CD4-positive, alpha-beta T cell (primary cell): Measurements from ENCODE around the gene PLXDC2. TPM values are rescaled to one million over a fixed set of nuclear protein-coding genes. Genes with fewer than 3 reads are reported as not detected.

ENCODE experiments used
- ATAC-seq: fragments of 200-7000 bp; cut with Tn5 transposase; one replicate; pipeline ENCODE4 v1.10.0; 2022; ENCODE audit warnings: mild to moderate bottlenecking; ENCODE audit not compliant: poor library complexity
- CTCF ChIA-PET: fragments of 350-600 bp; sonication (Branson Sonifier 250); formaldehyde crosslinking; loops from one replicate; lab custom pipeline; 2021; ENCODE audit warnings: antibody characterized with exemption, inconsistent platforms; lab: Charles Lee
- POLR2A ChIA-PET: fragments of 350-600 bp; sonication (Branson Sonifier 250); formaldehyde crosslinking; loops from one replicate; lab custom pipeline; 2021; ENCODE audit warnings: antibody characterized with exemption, inconsistent platforms; lab: Charles Lee
- DNase-seq, 14 experiments: peaks; one replicate each; pipeline ENCODE4 v3.0.0-alpha.2; 2013 to 2020; ENCODE audit warnings: mixed read lengths in 2 of 14
- H3K27ac ChIP-seq, 2 donors: one replicate each; pipeline versions ENCODE4 v1.5.1 to v1.7.0; 2013; ENCODE audit warnings: low read length in 2 of 2, low read depth in 1 of 2, mild to moderate bottlenecking in 1 of 2
- H3K27me3 ChIP-seq, 2 experiments: 1 replicate in 1 of 2; 2 replicates in 1 of 2; pipeline versions ENCODE4 v1.6.1 to v1.7.0; 2013; ENCODE audit warnings: low read length in 2 of 2, control low read depth in 1 of 2, mild to moderate bottlenecking in 1 of 2, moderate library complexity in 1 of 2; ENCODE audit not compliant: insufficient read depth in 2 of 2, control insufficient read depth in 1 of 2
- H3K36me3 ChIP-seq: one replicate; pipeline ENCODE4 v1.6.1; 2013; ENCODE audit warnings: low read length, control low read depth; ENCODE audit not compliant: insufficient read depth
- H3K4me1 ChIP-seq: one replicate; pipeline ENCODE4 v1.6.1; 2013; ENCODE audit warnings: low read length, control low read depth; ENCODE audit not compliant: insufficient read depth
- H3K4me3 ChIP-seq: one replicate; pipeline ENCODE4 v1.5.1; 2013; ENCODE audit warnings: mild to moderate bottlenecking, low read length, moderate library complexity
- H3K9me3 ChIP-seq, 2 experiments: 1 replicate in 1 of 2; 2 replicates in 1 of 2; pipeline versions ENCODE4 v1.6.1 to v1.7.0; 2013; ENCODE audit warnings: low read length in 2 of 2, mild to moderate bottlenecking in 2 of 2, control low read depth in 1 of 2, moderate library complexity in 1 of 2; ENCODE audit not compliant: control insufficient read depth in 1 of 2, insufficient read depth in 1 of 2
- H3K27ac Mint-ChIP-seq: one replicate; pipeline ENCODE4 v1.8.0; 2020; ENCODE audit warnings: mixed read lengths
- H3K27me3 Mint-ChIP-seq: one replicate; pipeline ENCODE4 v1.8.0; 2021; ENCODE audit warnings: mixed read lengths
- H3K36me3 Mint-ChIP-seq: one replicate; pipeline ENCODE4 v1.8.0; 2021; ENCODE audit warnings: low read depth, mixed read lengths
- H3K4me1 Mint-ChIP-seq: one replicate; pipeline ENCODE4 v1.8.0; 2021; ENCODE audit warnings: low read depth, mixed read lengths
- H3K4me3 Mint-ChIP-seq: one replicate; pipeline ENCODE4 v1.8.0; 2020; ENCODE audit warnings: mild to moderate bottlenecking, mixed read lengths
- H3K9me3 Mint-ChIP-seq: one replicate; pipeline ENCODE4 v1.8.0; 2020; ENCODE audit warnings: mixed read lengths
- intact Hi-C, 2 experiments: fragments of 100-400 bp; cut with DNase I in 1 of 2; cut with micrococcal nuclease in 1 of 2; formaldehyde crosslinking; loops; one replicate each; pipeline versions ENCODE4 v1.15.1 to v1.9.0; 2023 to 2025; cut with DNase I, micrococcal nuclease
- total RNA-seq, 174 experiments: library from RNA in 2 of 174; stranded (reverse) in 2 of 174; gene quantifications; one replicate each; pipeline ENCODE4 v1.2.3 and lab custom pipeline; 2021 to 2026
- TF ChIP-seq, protein P1 (sequence below): fragments of 200-600 bp; IDR thresholded peaks from one replicate; pipeline ENCODE4 v1.8.0; 2022; ENCODE audit warnings: antibody characterized with exemption, mild to moderate bottlenecking

Gene PLXDC2
- total RNA-seq, 2 experiments from 2014 or later = 0.41 to 0.61 TPM

DNA sequence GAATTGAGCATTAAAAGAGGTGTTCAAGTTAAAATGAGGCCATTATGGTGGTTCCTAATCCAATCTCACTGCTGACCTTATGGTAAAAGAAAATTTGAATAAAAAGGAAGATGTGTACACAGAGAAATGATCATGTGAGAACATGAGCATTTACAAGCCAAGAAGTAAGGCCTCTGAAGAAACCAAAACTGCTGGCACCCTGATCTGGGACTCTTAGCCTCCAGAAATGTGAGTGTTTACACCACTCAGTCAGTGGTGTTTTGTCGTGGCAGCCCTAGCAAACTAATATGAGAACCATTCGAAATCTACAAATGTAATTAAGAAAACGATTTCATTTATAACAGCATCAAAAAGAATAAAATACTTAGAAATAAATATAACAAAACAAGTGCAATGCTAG, 6.8 kb upstream of the PLXDC2 start:
- DNase-seq = no peak
- no peak overlapping the region for H3K27ac Mint-ChIP-seq
- H3K36me3 Mint-ChIP-seq = no peaks in the 10 kb centered on the region
- Histone ChIP-seq H3K27me3 (peaks cover 0 to 3% of the 10 kb centered on the region in 2 experiments), H3K9me3 (no peaks in the 10 kb centered on the region), H3K27ac (no peak overlapping the region), H3K4me1 (no peaks in the 10 kb centered on the region), H3K4me3 (no peak overlapping the region), H3K36me3 (no peaks in the 10 kb centered on the region)
- POLR2A ChIA-PET = no interaction called here
- CTCF ChIA-PET = no interaction called here
- intact Hi-C loops = no loop called here
- no peak overlapping the region for H3K4me3 Mint-ChIP-seq
- H3K27me3 Mint-ChIP-seq = peaks cover 19% of the 10 kb centered on the region
- no peak for ATAC-seq
- TF ChIP-seq, protein P1, sequence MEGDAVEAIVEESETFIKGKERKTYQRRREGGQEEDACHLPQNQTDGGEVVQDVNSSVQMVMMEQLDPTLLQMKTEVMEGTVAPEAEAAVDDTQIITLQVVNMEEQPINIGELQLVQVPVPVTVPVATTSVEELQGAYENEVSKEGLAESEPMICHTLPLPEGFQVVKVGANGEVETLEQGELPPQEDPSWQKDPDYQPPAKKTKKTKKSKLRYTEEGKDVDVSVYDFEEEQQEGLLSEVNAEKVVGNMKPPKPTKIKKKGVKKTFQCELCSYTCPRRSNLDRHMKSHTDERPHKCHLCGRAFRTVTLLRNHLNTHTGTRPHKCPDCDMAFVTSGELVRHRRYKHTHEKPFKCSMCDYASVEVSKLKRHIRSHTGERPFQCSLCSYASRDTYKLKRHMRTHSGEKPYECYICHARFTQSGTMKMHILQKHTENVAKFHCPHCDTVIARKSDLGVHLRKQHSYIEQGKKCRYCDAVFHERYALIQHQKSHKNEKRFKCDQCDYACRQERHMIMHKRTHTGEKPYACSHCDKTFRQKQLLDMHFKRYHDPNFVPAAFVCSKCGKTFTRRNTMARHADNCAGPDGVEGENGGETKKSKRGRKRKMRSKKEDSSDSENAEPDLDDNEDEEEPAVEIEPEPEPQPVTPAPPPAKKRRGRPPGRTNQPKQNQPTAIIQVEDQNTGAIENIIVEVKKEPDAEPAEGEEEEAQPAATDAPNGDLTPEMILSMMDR = no peak
- peaks cover under 1% of the 10 kb centered on the region for H3K4me1 Mint-ChIP-seq
- H3K9me3 Mint-ChIP-seq = peaks cover 6% of the 10 kb centered on the region

DNA sequence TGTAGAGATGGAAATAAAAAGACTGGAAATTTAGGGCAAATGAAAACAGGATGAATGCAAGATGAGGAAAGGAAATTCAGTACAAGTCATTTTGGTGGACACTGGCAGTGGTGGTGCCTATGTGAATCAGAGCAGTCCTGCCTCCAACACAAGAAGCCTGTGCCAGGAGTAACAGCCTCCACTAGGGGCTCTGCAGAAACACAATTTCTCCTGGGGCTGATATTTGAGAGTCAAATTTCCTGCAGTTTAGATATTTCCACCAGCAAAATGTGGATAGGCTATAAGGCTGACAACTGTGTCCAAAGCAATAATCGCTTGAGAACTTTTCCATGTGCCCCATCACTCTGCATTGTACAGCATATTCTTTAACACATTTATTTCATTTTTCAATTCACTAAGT, 4.7 kb upstream of the PLXDC2 start:
- CTCF ChIA-PET = no interaction called here
- DNase-seq (no peak), ATAC-seq (no peak)
- no peak overlapping the region for H3K27ac ChIP-seq
- H3K9me3 ChIP-seq = peaks cover 0 to 12% of the 10 kb centered on the region in 2 experiments
- peaks cover 27% of the 10 kb centered on the region for H3K27me3 Mint-ChIP-seq
- H3K27ac Mint-ChIP-seq = no peak overlapping the region
- H3K4me1 ChIP-seq = no peaks in the 10 kb centered on the region
- intact Hi-C loops = no loop called here
- peaks cover 8% of the 10 kb centered on the region for H3K4me1 Mint-ChIP-seq
- no peaks in the 10 kb centered on the region for H3K36me3 Mint-ChIP-seq
- POLR2A ChIA-PET = no interaction called here
- no peaks in the 10 kb centered on the region for H3K9me3 Mint-ChIP-seq
- no peak overlapping the region for H3K4me3 Mint-ChIP-seq
- TF ChIP-seq, protein P1 = no peak
- peaks cover 7 to 21% of the 10 kb centered on the region in 2 experiments for H3K27me3 ChIP-seq
- no peak overlapping the region for H3K4me3 ChIP-seq
- H3K36me3 ChIP-seq = no peaks in the 10 kb centered on the region

DNA sequence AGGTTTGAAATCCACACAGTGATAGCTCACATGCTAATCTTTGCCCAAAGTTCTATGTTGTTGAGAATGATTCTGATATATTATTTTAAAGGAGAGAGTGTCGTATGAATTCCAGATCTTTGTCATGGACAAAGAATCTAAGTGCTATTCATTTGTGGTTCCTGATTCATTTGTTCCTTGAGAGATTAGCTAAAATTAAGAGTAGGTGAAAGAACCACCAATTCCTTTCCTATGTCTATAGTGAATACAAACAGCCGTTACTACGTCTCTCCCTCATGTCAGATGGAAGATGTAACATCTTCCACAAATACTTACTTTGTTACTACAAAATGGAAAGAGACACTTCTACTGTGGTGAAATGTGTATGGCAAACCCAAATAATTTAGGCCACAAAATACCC, 3.3 kb upstream of the PLXDC2 start:
- Mint-ChIP-seq H3K36me3 (no peaks in the 10 kb centered on the region), H3K9me3 (no peaks in the 10 kb centered on the region), H3K4me1 (peaks cover 8% of the 10 kb centered on the region), H3K27me3 (peaks cover 38% of the 10 kb centered on the region), H3K4me3 (no peak overlapping the region), H3K27ac (no peak overlapping the region)
- ChIA-PET CTCF (no interaction called here), POLR2A (no interaction called here)
- Histone ChIP-seq H3K9me3 (peaks cover 0 to 24% of the 10 kb centered on the region in 2 experiments), H3K4me1 (no peaks in the 10 kb centered on the region), H3K4me3 (no peak overlapping the region), H3K36me3 (no peaks in the 10 kb centered on the region), H3K27ac (no peak overlapping the region), H3K27me3 (peaks cover 19 to 35% of the 10 kb centered on the region in 2 experiments)
- no peak for DNase-seq
- ATAC-seq = no peak
- TF ChIP-seq, protein P1 = no peak
- intact Hi-C loops = no loop called here
